Tibial nerve (tissue), 4 donors: ENCODE data around the gene PPME1. TPM values are rescaled to one million over a fixed set of nuclear protein-coding genes. Genes with fewer than 3 reads are reported as not detected.

Source experiments
- DNase-seq, 2 donors: peaks; one replicate each; pipeline ENCODE4 v3.0.0-alpha.2; 2019; ENCODE audit warnings: low spot score in 2 of 2
- H3K27ac ChIP-seq, 4 donors: fragments of 200-600 bp; sonication (generic) in 3 of 4; one replicate each; pipeline ENCODE4 v1.5.1; 2017 to 2019; ENCODE audit warnings: mild to moderate bottlenecking in 1 of 4
- H3K27me3 ChIP-seq, 2 donors: fragments of 200-600 bp; sonication (generic) in 1 of 2; one replicate each; pipeline versions ENCODE4 v1.5.1 to v1.6.0; 2017 to 2019
- H3K36me3 ChIP-seq, 3 donors: fragments of 200-600 bp; sonication (generic); one replicate each; pipeline ENCODE4 v1.5.1; 2018 to 2019
- H3K4me1 ChIP-seq, 4 donors: fragments of 200-600 bp; sonication (generic) in 3 of 4; one replicate each; pipeline ENCODE4 v1.5.1; 2017 to 2019
- H3K4me3 ChIP-seq, 4 donors: fragments of 200-600 bp; sonication (generic) in 3 of 4; one replicate each; pipeline ENCODE4 v1.5.1; 2017 to 2019; ENCODE audit warnings: mild to moderate bottlenecking in 1 of 4, moderate library complexity in 1 of 4
- H3K9me3 ChIP-seq, 4 donors: fragments of 200-600 bp; sonication (generic) in 3 of 4; one replicate each; pipeline ENCODE4 v1.5.1; 2017 to 2019
- EP300 ChIP-seq, 2 donors: sonication (generic); formaldehyde crosslinking; IDR thresholded peaks; one replicate each; pipeline ENCODE4 v1.6.1; 2017; ENCODE audit warnings: antibody characterized with exemption in 2 of 2, mild to moderate bottlenecking in 1 of 2
- POLR2A ChIP-seq, 2 donors: fragments of 450-650 bp; IDR thresholded peaks; one replicate each; pipeline ENCODE4 v1.6.1; 2017; ENCODE audit warnings: antibody characterized with exemption in 2 of 2, mild to moderate bottlenecking in 2 of 2, moderate library complexity in 2 of 2
- WGBS, 2 donors: methylation state at CpG; one replicate each; pipeline ENCODE4 v1.1.5; 2018; 5-methylcytosine and 5-hydroxymethylcytosine counted together
- total RNA-seq, 4 donors: library from RNA; depleted of rRNA; stranded (reverse); fragments of >200 nt; gene quantifications; one replicate each; pipeline ENCODE4 v1.1.0, GENCODE V29; 2016
- TF ChIP-seq, protein P1 (sequence below), 5 experiments: fragments of 200-600 bp in 3 of 5; fragments of 450-650 bp in 2 of 5; sonication (generic) in 3 of 5; IDR thresholded peaks; one replicate each; pipeline ENCODE4 v1.5.1; 2016 to 2019; ENCODE audit warnings: antibody characterized with exemption in 5 of 5, mild to moderate bottlenecking in 3 of 5, moderate library complexity in 2 of 5

The PPME1 gene
- total RNA-seq, 4 donors from 2014 or later: 17.8 to 35.6 (median 26.5) TPM

DNA sequence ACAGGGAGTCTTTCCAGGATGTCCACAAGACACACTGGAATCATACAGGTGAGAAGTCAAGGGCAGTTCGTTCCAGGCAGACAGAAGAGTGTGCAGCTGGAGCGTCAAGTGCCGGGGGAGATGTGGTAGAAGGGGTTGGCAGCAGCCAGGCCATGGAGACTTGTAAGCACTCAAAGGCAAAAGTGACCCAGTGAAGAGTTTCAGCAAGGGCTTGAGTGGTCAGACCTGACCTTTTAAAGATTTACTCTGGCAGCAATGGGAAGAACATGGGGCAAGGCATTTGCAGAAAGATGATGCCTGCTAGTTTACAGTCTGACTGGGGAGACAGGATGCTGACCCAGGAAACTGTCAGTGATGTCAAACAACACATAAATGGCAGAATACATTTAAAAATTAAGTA, 111.3 kb downstream of the PPME1 start:
- no peak overlapping the region for H3K4me3 ChIP-seq
- WGBS, 2 donors: 76 to 86% methylated on average over 3 of the region's 3 CpGs
- H3K27me3 ChIP-seq: no peaks in the 10 kb centered on the region
- H3K4me1 ChIP-seq: no peaks in the 10 kb centered on the region
- no peak overlapping the region for H3K27ac ChIP-seq
- H3K9me3 ChIP-seq: no peaks in the 10 kb centered on the region
- TF ChIP-seq EP300 (IDR thresholded peaks at IDR 0.05) (no peak), POLR2A (IDR thresholded peaks at IDR 0.05) (no peak)
- TF ChIP-seq, protein P1, sequence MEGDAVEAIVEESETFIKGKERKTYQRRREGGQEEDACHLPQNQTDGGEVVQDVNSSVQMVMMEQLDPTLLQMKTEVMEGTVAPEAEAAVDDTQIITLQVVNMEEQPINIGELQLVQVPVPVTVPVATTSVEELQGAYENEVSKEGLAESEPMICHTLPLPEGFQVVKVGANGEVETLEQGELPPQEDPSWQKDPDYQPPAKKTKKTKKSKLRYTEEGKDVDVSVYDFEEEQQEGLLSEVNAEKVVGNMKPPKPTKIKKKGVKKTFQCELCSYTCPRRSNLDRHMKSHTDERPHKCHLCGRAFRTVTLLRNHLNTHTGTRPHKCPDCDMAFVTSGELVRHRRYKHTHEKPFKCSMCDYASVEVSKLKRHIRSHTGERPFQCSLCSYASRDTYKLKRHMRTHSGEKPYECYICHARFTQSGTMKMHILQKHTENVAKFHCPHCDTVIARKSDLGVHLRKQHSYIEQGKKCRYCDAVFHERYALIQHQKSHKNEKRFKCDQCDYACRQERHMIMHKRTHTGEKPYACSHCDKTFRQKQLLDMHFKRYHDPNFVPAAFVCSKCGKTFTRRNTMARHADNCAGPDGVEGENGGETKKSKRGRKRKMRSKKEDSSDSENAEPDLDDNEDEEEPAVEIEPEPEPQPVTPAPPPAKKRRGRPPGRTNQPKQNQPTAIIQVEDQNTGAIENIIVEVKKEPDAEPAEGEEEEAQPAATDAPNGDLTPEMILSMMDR (IDR thresholded peaks at IDR 0.05): no peak
- no peaks in the 10 kb centered on the region for H3K36me3 ChIP-seq
- DNase-seq: no peak

- WGBS, 2 donors: 57 to 64% methylated on average over 5 of the region's 5 CpGs
- Histone ChIP-seq H3K9me3 (no peaks in the 10 kb centered on the region), H3K36me3 (no peaks in the 10 kb centered on the region), H3K27me3 (no peaks in the 10 kb centered on the region), H3K4me3 (no peak overlapping the region), H3K27ac (no peak overlapping the region), H3K4me1 (peaks cover 0 to 2% (median 0%) of the 10 kb centered on the region in 4 donors)
- DNase-seq: no peak
- TF ChIP-seq POLR2A (IDR thresholded peaks at IDR 0.05): no peak
- TF ChIP-seq EP300 (IDR thresholded peaks at IDR 0.05): no peak
- TF ChIP-seq, protein P1 (IDR thresholded peaks at IDR 0.05): no peak
These were observed 111.9 kb downstream of the PPME1 start for GRCh38 chr11:74282914-74283371.

DNA sequence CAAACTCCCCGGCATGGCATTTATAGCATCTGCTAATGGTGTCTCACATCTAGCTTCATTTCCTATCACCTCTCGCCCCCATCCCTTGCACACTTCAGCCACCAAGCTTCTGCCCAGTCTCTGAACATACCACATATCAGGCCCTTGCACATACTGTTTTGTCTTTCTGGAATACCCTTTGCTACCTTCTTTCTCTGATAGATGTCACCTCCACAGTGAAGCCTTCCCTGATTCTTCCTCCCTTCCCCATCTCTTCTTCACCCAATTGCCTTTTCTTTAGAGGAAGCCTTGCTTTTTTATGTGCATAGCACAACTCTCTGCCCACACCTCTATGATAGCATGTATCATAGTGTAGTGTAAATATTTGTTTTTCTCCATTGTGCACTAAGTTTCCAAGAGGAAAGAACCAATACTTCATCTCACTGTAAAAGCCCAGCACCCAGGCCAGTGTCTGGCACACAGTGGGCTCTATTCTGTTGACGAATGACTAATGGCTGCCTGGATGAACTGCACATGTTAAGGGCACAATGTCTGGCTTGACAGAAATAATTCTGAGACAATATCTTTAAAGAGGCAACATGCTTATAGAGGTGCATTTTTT, 112.6 kb downstream of the PPME1 start:
- Histone ChIP-seq H3K36me3 (no peaks in the 10 kb centered on the region), H3K27me3 (no peaks in the 10 kb centered on the region), H3K4me1 (peaks cover 0 to 3% (median 0%) of the 10 kb centered on the region in 4 donors), H3K4me3 (no peak overlapping the region), H3K9me3 (no peaks in the 10 kb centered on the region), H3K27ac (no peak overlapping the region)
- DNase-seq: no peak
- WGBS, 2 donors: 74 to 77% methylated on average over 3 of the region's 3 CpGs
- TF ChIP-seq, protein P1 (IDR thresholded peaks at IDR 0.05): no peak
- TF ChIP-seq POLR2A (IDR thresholded peaks at IDR 0.05) (no peak), EP300 (IDR thresholded peaks at IDR 0.05) (no peak)

DNA sequence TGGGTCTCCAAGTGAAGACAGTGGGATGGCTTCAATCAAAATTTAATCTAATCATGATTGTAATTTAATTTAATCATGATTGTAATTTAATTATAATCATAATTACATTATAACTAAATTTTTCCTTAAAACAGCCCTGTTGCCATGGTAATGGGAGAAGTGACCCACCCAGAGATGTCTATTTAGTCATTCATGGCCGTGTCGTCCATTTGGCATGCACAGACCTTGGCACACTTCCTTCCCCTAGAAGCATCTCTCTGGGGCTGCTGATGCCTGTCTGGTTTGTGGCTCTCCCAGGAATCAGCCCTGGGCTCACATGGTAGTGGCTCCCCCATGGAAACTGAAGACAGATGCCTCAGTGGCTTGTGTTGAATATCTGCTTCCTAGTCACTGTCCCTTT, 113.4 kb downstream of the PPME1 start:
- Histone ChIP-seq H3K27me3 (no peaks in the 10 kb centered on the region), H3K9me3 (no peaks in the 10 kb centered on the region), H3K36me3 (no peaks in the 10 kb centered on the region), H3K4me1 (peaks cover 0 to 3% (median 0%) of the 10 kb centered on the region in 4 donors), H3K27ac (no peak overlapping the region), H3K4me3 (no peak overlapping the region)
- TF ChIP-seq POLR2A (IDR thresholded peaks at IDR 0.05): no peak
- TF ChIP-seq, protein P1 (IDR thresholded peaks at IDR 0.05): no peak
- no peak for TF ChIP-seq EP300 (IDR thresholded peaks at IDR 0.05)
- WGBS, 2 donors: 68 to 69% methylated on average over 2 of the region's 2 CpGs
- no peak for DNase-seq

- H3K27ac ChIP-seq: no peak overlapping the region
- no peaks in the 10 kb centered on the region for H3K36me3 ChIP-seq
- H3K9me3 ChIP-seq: no peaks in the 10 kb centered on the region
- no peaks in the 10 kb centered on the region for H3K27me3 ChIP-seq
- peaks cover 0 to 3% (median 0%) of the 10 kb centered on the region in 4 donors for H3K4me1 ChIP-seq
- TF ChIP-seq POLR2A (IDR thresholded peaks at IDR 0.05): no peak
- TF ChIP-seq, protein P1 (IDR thresholded peaks at IDR 0.05): no peak
- TF ChIP-seq EP300 (IDR thresholded peaks at IDR 0.05): no peak
- DNase-seq: no peak
- H3K4me3 ChIP-seq: no peak overlapping the region
- WGBS, 2 donors: 27 to 37% methylated on average over 1 of the region's 1 CpG
These were observed 117.1 kb downstream of the PPME1 start for GRCh38 chr11:74288161-74288560.
